GM23338 (cell line): ENCODE measurements around the gene ANAPC2. TPM values are rescaled to one million over a fixed set of nuclear protein-coding genes. Genes with fewer than 3 reads are reported as not detected.

Experiments
- ATAC-seq: fragments of 200-7000 bp; cut with Tn5 transposase; 3 replicates; pipeline ENCODE4 v1.9.1; 2020
- DNase-seq: peaks from one replicate; pipeline ENCODE4 v3.0.0-alpha.2; 2015; ENCODE audit warnings: low spot score
- H2AFZ ChIP-seq: fragments of 200-600 bp; sonication (generic); 2 replicates; pipeline ENCODE4 v1.8.0; 2016; ENCODE audit warnings: antibody characterized with exemption, mild to moderate bottlenecking, moderate library complexity
- H3F3A ChIP-seq: fragments of 200-600 bp; sonication (generic); replicated peaks from 2 replicates; pipeline ENCODE4 v1.8.0; 2017; ENCODE audit warnings: antibody characterized with exemption, mixed run types, low read depth
- H3K27ac ChIP-seq: fragments of 200-600 bp; sonication (generic); 2 replicates; pipeline ENCODE4 v1.6.1; 2016; ENCODE audit warnings: low read depth
- H3K27me3 ChIP-seq: fragments of 200-600 bp; sonication (generic); 2 replicates; pipeline ENCODE4 v1.8.0; 2016; ENCODE audit warnings: mild to moderate bottlenecking, mixed run types, moderate library complexity; ENCODE audit not compliant: insufficient read depth
- H3K36me3 ChIP-seq: fragments of 200-600 bp; sonication (generic); 2 replicates; pipeline ENCODE4 v1.8.0; 2016; ENCODE audit warnings: mild to moderate bottlenecking; ENCODE audit not compliant: insufficient read depth
- H3K4me1 ChIP-seq: fragments of 200-600 bp; sonication (generic); 2 replicates; pipeline ENCODE4 v1.8.0; 2016; ENCODE audit warnings: mild to moderate bottlenecking, moderate library complexity; ENCODE audit not compliant: insufficient read depth
- H3K4me2 ChIP-seq: fragments of 200-600 bp; sonication (generic); 2 replicates; pipeline ENCODE4 v1.7.1; 2017; ENCODE audit warnings: mixed run types
- H3K4me3 ChIP-seq: fragments of 200-600 bp; sonication (generic); 2 replicates; pipeline ENCODE4 v1.6.1; 2016; ENCODE audit warnings: mixed run types
- H3K79me2 ChIP-seq: fragments of 200-600 bp; sonication (generic); replicated peaks from 2 replicates; pipeline ENCODE4 v1.8.0; 2017; ENCODE audit warnings: mild to moderate bottlenecking; ENCODE audit not compliant: insufficient read depth
- H3K9me2 ChIP-seq: fragments of 200-600 bp; sonication (generic); 2 replicates; pipeline ENCODE4 v1.8.0; 2017; ENCODE audit not compliant: insufficient read depth
- H4K20me1 ChIP-seq: fragments of 200-600 bp; sonication (generic); replicated peaks from 2 replicates; pipeline ENCODE4 v1.8.0; 2017; ENCODE audit warnings: mild to moderate bottlenecking; ENCODE audit not compliant: insufficient read depth
- H3K27ac Mint-ChIP-seq: 2 replicates; pipeline ENCODE4 v1.8.0; 2020; ENCODE audit warnings: inconsistent platforms, mild to moderate bottlenecking, moderate library complexity, mixed read lengths
- H3K27me3 Mint-ChIP-seq: 3 replicates; pipeline ENCODE4 v1.8.0; 2022; ENCODE audit warnings: low read depth, mild to moderate bottlenecking, moderate library complexity, mixed read lengths, inconsistent platforms; ENCODE audit not compliant: insufficient read depth, poor library complexity
- H3K36me3 Mint-ChIP-seq: 3 replicates; pipeline ENCODE4 v1.8.0; 2021; ENCODE audit warnings: low read depth, mild to moderate bottlenecking, inconsistent platforms, moderate library complexity, mixed read lengths
- H3K4me1 Mint-ChIP-seq: 3 replicates; pipeline ENCODE4 v1.8.0; 2020; ENCODE audit warnings: mild to moderate bottlenecking, inconsistent platforms, mixed read lengths
- H3K4me3 Mint-ChIP-seq: 3 replicates; pipeline ENCODE4 v1.8.0; 2021; ENCODE audit warnings: moderate library complexity, mild to moderate bottlenecking, inconsistent platforms, mixed read lengths
- H3K9me3 Mint-ChIP-seq: 3 replicates; pipeline ENCODE4 v1.8.0; 2020; ENCODE audit warnings: moderate library complexity, mild to moderate bottlenecking, inconsistent platforms, mixed read lengths
- CREB1 ChIP-seq: fragments of 250-450 bp; sonication (Bioruptor Pico); IDR thresholded peaks from 2 replicates; pipeline ENCODE4 v1.5.0; 2020; ENCODE audit warnings: low read depth, mild to moderate bottlenecking, moderate library complexity
- ZNF114 ChIP-seq: fragments of 250-450 bp; sonication (Bioruptor Pico); IDR thresholded peaks from 2 replicates; pipeline ENCODE4 v1.5.0; 2020; ENCODE audit warnings: mild to moderate bottlenecking, moderate library complexity
- ZNF462 ChIP-seq: fragments of 250-450 bp; sonication (Bioruptor Pico); IDR thresholded peaks from 2 replicates; pipeline ENCODE4 v1.5.0; 2020; ENCODE audit warnings: mild to moderate bottlenecking, moderate library complexity
- polyA plus RNA-seq: library from polyadenylated mRNA; unstranded; fragments of >200 nt; fragmentation: Nextera tagmentation; extraction: Ambion mirVana; gene quantifications from 2 replicates; pipeline ENCODE4 v1.2.1, GENCODE V29; 2016
- total RNA-seq: library from RNA; depleted of rRNA; stranded (reverse); fragments of >200 nt; shearing (Covaris generic); gene quantifications from 2 replicates; pipeline ENCODE4 v1.2.3, GENCODE V29; 2014
- TF ChIP-seq, protein P1 (sequence below), 2 experiments: fragments of 200-600 bp in 1 of 2; sonication (generic) in 1 of 2; conservative IDR thresholded peaks; 2 replicates each; pipeline versions ENCODE4 v1.5.1 to v1.6.1; 2016 to 2017; ENCODE audit warnings: antibody characterized with exemption in 2 of 2, low read depth in 2 of 2, mild to moderate bottlenecking in 2 of 2, moderate library complexity in 1 of 2

The ANAPC2 gene
- total and polyA plus RNA-seq, 2 experiments from 2014 or later: 16.4 to 42.9 TPM

GRCh38 chr9:137179761-137180160 is 8.6 kb downstream of the ANAPC2 start:
- no peaks in the 10 kb centered on the region for H3K36me3 ChIP-seq
- H3K9me3 Mint-ChIP-seq: no peaks in the 10 kb centered on the region

More at GRCh38 chr9:137179761-137180160, 8.6 kb downstream of the ANAPC2 start:
- H3K4me1 ChIP-seq: no peaks in the 10 kb centered on the region
- H4K20me1 ChIP-seq: no peaks in the 10 kb centered on the region
- peaks cover 7% of the 10 kb centered on the region; the same call in 1 of the 2 replicates for H3F3A ChIP-seq
- no peak overlapping the region for H2AFZ ChIP-seq
- TF ChIP-seq, protein P1, sequence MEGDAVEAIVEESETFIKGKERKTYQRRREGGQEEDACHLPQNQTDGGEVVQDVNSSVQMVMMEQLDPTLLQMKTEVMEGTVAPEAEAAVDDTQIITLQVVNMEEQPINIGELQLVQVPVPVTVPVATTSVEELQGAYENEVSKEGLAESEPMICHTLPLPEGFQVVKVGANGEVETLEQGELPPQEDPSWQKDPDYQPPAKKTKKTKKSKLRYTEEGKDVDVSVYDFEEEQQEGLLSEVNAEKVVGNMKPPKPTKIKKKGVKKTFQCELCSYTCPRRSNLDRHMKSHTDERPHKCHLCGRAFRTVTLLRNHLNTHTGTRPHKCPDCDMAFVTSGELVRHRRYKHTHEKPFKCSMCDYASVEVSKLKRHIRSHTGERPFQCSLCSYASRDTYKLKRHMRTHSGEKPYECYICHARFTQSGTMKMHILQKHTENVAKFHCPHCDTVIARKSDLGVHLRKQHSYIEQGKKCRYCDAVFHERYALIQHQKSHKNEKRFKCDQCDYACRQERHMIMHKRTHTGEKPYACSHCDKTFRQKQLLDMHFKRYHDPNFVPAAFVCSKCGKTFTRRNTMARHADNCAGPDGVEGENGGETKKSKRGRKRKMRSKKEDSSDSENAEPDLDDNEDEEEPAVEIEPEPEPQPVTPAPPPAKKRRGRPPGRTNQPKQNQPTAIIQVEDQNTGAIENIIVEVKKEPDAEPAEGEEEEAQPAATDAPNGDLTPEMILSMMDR (conservative IDR thresholded peaks at IDR 0.05; ENCODE audit: low read depth in 2 of 2): no peak
- TF ChIP-seq ZNF462 (CRISPR knock-in tag) (no peak), ZNF114 (no peak), CREB1 (CRISPR knock-in tag) (no peak)
- H3K27me3 ChIP-seq: no peaks in the 10 kb centered on the region
- no peak overlapping the region for H3K4me3 ChIP-seq
- DNase-seq: no peak
- no peak for ATAC-seq
- peaks cover 4% of the 10 kb centered on the region for H3K27me3 Mint-ChIP-seq
- H3K27ac Mint-ChIP-seq: no peak overlapping the region
- no peak overlapping the region for H3K4me3 Mint-ChIP-seq
- no peak overlapping the region for H3K27ac ChIP-seq
- H3K4me1 Mint-ChIP-seq: no peaks in the 10 kb centered on the region; the same call in 1 of the 3 replicates
- peaks cover 25% of the 10 kb centered on the region for H3K36me3 Mint-ChIP-seq
- no peaks in the 10 kb centered on the region for H3K9me2 ChIP-seq
- H3K79me2 ChIP-seq: no peaks in the 10 kb centered on the region
- no peak overlapping the region for H3K4me2 ChIP-seq
